HEK293 (cell line): Measurements from ENCODE around the gene MARF1.

Experiments used
- CTCF ChIP-seq: fragments of 450-650 bp; formaldehyde crosslinking; IDR thresholded peaks from 2 replicates; pipeline ENCODE4 v1.5.1; 2016; ENCODE audit warnings: missing biosample characterization, missing genetic modification characterization
- GLI4 ChIP-seq: fragments of 450-650 bp; formaldehyde crosslinking; IDR thresholded peaks from 2 replicates; pipeline ENCODE4 v1.5.1; 2016; ENCODE audit warnings: missing biosample characterization, missing genetic modification characterization
- HOXA7 ChIP-seq: sonication (generic); formaldehyde crosslinking; IDR thresholded peaks from 2 replicates; pipeline ENCODE4 v1.8.1; 2022; ENCODE audit warnings: missing genetic modification reagents, borderline replicate concordance
- KLF8 ChIP-seq: fragments of 450-650 bp; formaldehyde crosslinking; IDR thresholded peaks from 2 replicates; pipeline ENCODE4 v1.5.1; 2016; ENCODE audit warnings: missing biosample characterization, missing genetic modification characterization
- ZNF10 ChIP-seq: fragments of 450-650 bp; formaldehyde crosslinking; IDR thresholded peaks from 2 replicates; pipeline ENCODE4 v1.5.1; 2017; ENCODE audit warnings: missing biosample characterization, missing genetic modification characterization
- ZNF280C ChIP-seq: fragments of 450-650 bp; formaldehyde crosslinking; IDR thresholded peaks from 2 replicates; pipeline ENCODE4 v1.5.1; 2016; ENCODE audit warnings: missing biosample characterization, missing genetic modification characterization
- ZNF580 ChIP-seq: fragments of 450-650 bp; formaldehyde crosslinking; IDR thresholded peaks from 2 replicates; pipeline ENCODE4 v1.5.1; 2016; ENCODE audit warnings: missing biosample characterization, missing genetic modification characterization
- ZNF747 ChIP-seq: fragments of 450-650 bp; formaldehyde crosslinking; IDR thresholded peaks from 2 replicates; pipeline ENCODE4 v1.5.1; 2016; ENCODE audit warnings: missing biosample characterization, missing genetic modification characterization

- no peak for TF ChIP-seq CTCF (tag by site-specific recombination)
- no peak for TF ChIP-seq ZNF580 (tag by site-specific recombination)
- no peak for TF ChIP-seq KLF8
- TF ChIP-seq HOXA7: no peak
- TF ChIP-seq GLI4 (tag by site-specific recombination): no peak
- no peak for TF ChIP-seq ZNF10
- no peak for TF ChIP-seq ZNF280C (tag by site-specific recombination)
- TF ChIP-seq ZNF747 (tag by site-specific recombination): no peak
These were observed 75.1 kb downstream of the MARF1 start for GRCh38 chr16:15567823-15568222.
